Ammon's horn (tissue), 1 donor: ENCODE measurements around the gene ALDH2.
"Not testable (repeated sequence)": the region's sequence is repeated elsewhere in the genome, so short reads cannot be mapped to it uniquely, and the experiment has no call there.

Experiments used
- DNase-seq: peaks from one replicate; pipeline ENCODE4 v3.0.0-alpha.2; 2016; ENCODE audit warnings: low spot score

Gene ALDH2

GRCh38 chr12:111766608-111767361 lies at the start of gene ALDH2:
Gene ALDH2, plus strand, starts transcription at chr12:111766933. Its CDS starts 50 bp downstream, at chr12:111766983.
- DNase-seq = peak; percentile 88

GRCh38 chr12:111719316-111719715 lies 47.4 kb upstream of the ALDH2 start:
- DNase-seq = not testable (repeated sequence)

GRCh38 chr12:111720457-111720856 lies 46.3 kb upstream of the ALDH2 start:
- DNase-seq = no peak

- not testable (repeated sequence) for DNase-seq
Observed at GRCh38 chr12:111723646-111724360, 42.9 kb upstream of the ALDH2 start.

GRCh38 chr12:111728795-111729194 lies 37.9 kb upstream of the ALDH2 start:
- no peak for DNase-seq

GRCh38 chr12:111730420-111730819 lies 36.3 kb upstream of the ALDH2 start:
- DNase-seq = no peak

- no peak for DNase-seq
Observed at GRCh38 chr12:111732786-111733185, 33.9 kb upstream of the ALDH2 start.

- DNase-seq = no peak
Observed at GRCh38 chr12:111733340-111733915, 33.3 kb upstream of the ALDH2 start.

- DNase-seq = not testable (repeated sequence)
Observed at GRCh38 chr12:111739524-111739923, 27.2 kb upstream of the ALDH2 start.

GRCh38 chr12:111741235-111741812 lies 25.4 kb upstream of the ALDH2 start:
- no peak for DNase-seq

GRCh38 chr12:111745211-111745610 lies 21.5 kb upstream of the ALDH2 start:
- DNase-seq = no peak

GRCh38 chr12:111747333-111747732 lies 19.4 kb upstream of the ALDH2 start:
- DNase-seq = no peak

- DNase-seq = no peak
Observed at GRCh38 chr12:111748151-111748672, 18.5 kb upstream of the ALDH2 start.

GRCh38 chr12:111748867-111749266 lies 17.9 kb upstream of the ALDH2 start:
- DNase-seq = no peak

- DNase-seq = no peak
Observed at GRCh38 chr12:111749391-111749790, 17.3 kb upstream of the ALDH2 start.

- DNase-seq = peak; percentile 83
Observed at GRCh38 chr12:111753144-111753881, 13.4 kb upstream of the ALDH2 start.

GRCh38 chr12:111754671-111755070 lies 12.1 kb upstream of the ALDH2 start:
- peak; percentile 39 for DNase-seq

- DNase-seq = no peak
Observed at GRCh38 chr12:111756196-111756595, 10.5 kb upstream of the ALDH2 start.

GRCh38 chr12:111756681-111757080 lies 10.1 kb upstream of the ALDH2 start:
- DNase-seq = no peak

GRCh38 chr12:111757361-111758119 lies 9.2 kb upstream of the ALDH2 start:
- peak; percentile 79 for DNase-seq

GRCh38 chr12:111758120-111758561 lies 8.6 kb upstream of the ALDH2 start:
- DNase-seq = no peak
